B cell (primary cell): ENCODE data around the gene TSSK2. TPM values are rescaled to one million over a fixed set of nuclear protein-coding genes. Genes with fewer than 3 reads are reported as not detected.

Source experiments
- ATAC-seq: fragments of 200-7000 bp; cut with Tn5 transposase; one replicate; pipeline ENCODE4 v1.10.0; 2021; ENCODE audit warnings: low read depth, mild to moderate bottlenecking, moderate number of reproducible peaks, moderate library complexity
- CTCF ChIA-PET: fragments of 350-600 bp; sonication (Branson Sonifier 250); formaldehyde crosslinking; loops from one replicate; lab custom pipeline; 2021; ENCODE audit warnings: antibody characterized with exemption, inconsistent platforms; lab: Charles Lee
- POLR2A ChIA-PET: fragments of 350-600 bp; sonication (Branson Sonifier 250); formaldehyde crosslinking; loops from one replicate; lab custom pipeline; 2021; ENCODE audit warnings: antibody characterized with exemption; lab: Charles Lee
- DNase-seq: peaks from one replicate; pipeline ENCODE4 v3.0.0; 2013
- H2AFZ ChIP-seq: 2 replicates; pipeline ENCODE4 v1.6.1; 2012; ENCODE audit warnings: mild to moderate bottlenecking, low read depth, low read length; ENCODE audit not compliant: insufficient read depth, poor library complexity, severe bottlenecking
- H3K27ac ChIP-seq, 2 donors: 1 replicate in 1 of 2; 2 replicates in 1 of 2; pipeline ENCODE4 v1.5.1; 2012 to 2013; ENCODE audit warnings: low read length in 2 of 2, mild to moderate bottlenecking in 2 of 2, moderate library complexity in 1 of 2
- H3K27me3 ChIP-seq, 4 experiments: fragments of 200-600 bp in 1 of 4; sonication (generic) in 1 of 4; replicated peaks in 1 of 4; 1 replicate in 2 of 4; 2 replicates in 2 of 4; pipeline versions ENCODE4 v1.6.1 to v1.7.0; 2013 to 2016; ENCODE audit warnings: low read length in 3 of 4, mild to moderate bottlenecking in 2 of 4, mixed read lengths in 1 of 4, moderate library complexity in 1 of 4; ENCODE audit not compliant: insufficient read depth in 4 of 4, control insufficient read depth in 3 of 4; ENCODE audit errors: control extremely low read depth in 1 of 4
- H3K36me3 ChIP-seq, 2 experiments: replicated peaks in 1 of 2; 1 replicate in 1 of 2; 2 replicates in 1 of 2; pipeline versions ENCODE4 v1.6.1 to v1.7.1; 2013; ENCODE audit warnings: low read length in 1 of 2; ENCODE audit not compliant: insufficient read depth in 2 of 2, control insufficient read depth in 1 of 2; ENCODE audit errors: control extremely low read depth in 1 of 2, extremely low read depth in 1 of 2
- H3K4me1 ChIP-seq, 2 donors: fragments of 200-600 bp in 1 of 2; sonication (generic) in 1 of 2; 1 replicate in 1 of 2; 2 replicates in 1 of 2; pipeline versions ENCODE4 v1.5.1 to v1.6.1; 2013 to 2017; ENCODE audit warnings: low read length in 2 of 2; ENCODE audit not compliant: control insufficient read depth in 2 of 2, insufficient read depth in 2 of 2
- H3K4me2 ChIP-seq: replicated peaks from 2 replicates; pipeline ENCODE3; 2012; ENCODE audit warnings: mild to moderate bottlenecking, low read depth, low read length; ENCODE audit not compliant: poor library complexity, severe bottlenecking
- H3K4me3 ChIP-seq, 5 experiments: fragments of 200-600 bp in 1 of 5; sonication (generic) in 1 of 5; 1 replicate in 3 of 5; 2 replicates in 2 of 5; pipeline versions ENCODE4 v1.5.1 to v1.7.0; 2011 to 2016; ENCODE audit warnings: low read length in 4 of 5, mild to moderate bottlenecking in 4 of 5, low read depth in 2 of 5, control low read depth in 1 of 5, moderate library complexity in 1 of 5; ENCODE audit not compliant: insufficient read depth in 1 of 5; ENCODE audit errors: control extremely low read depth in 1 of 5, extremely low read depth in 1 of 5
- H3K79me2 ChIP-seq: fragments of 200-600 bp; sonication (generic); one replicate; pipeline ENCODE4 v1.6.0; 2016; ENCODE audit warnings: low read length; ENCODE audit not compliant: control insufficient read depth, insufficient read depth
- H3K9ac ChIP-seq: fragments of 200-600 bp; sonication (generic); 2 replicates; pipeline ENCODE4 v1.6.1; 2017; ENCODE audit warnings: mild to moderate bottlenecking, low read length, moderate library complexity
- H3K9me3 ChIP-seq, 3 donors: one replicate each; pipeline versions ENCODE4 v1.6.1 to v1.7.1; 2013; ENCODE audit warnings: low read length in 2 of 3; ENCODE audit not compliant: control insufficient read depth in 2 of 3, insufficient read depth in 1 of 3; ENCODE audit errors: control extremely low read depth in 1 of 3
- H4K20me1 ChIP-seq: 2 replicates; pipeline ENCODE4 v1.6.0; 2012; ENCODE audit warnings: mild to moderate bottlenecking, low read length; ENCODE audit not compliant: insufficient read depth, control insufficient read depth, poor library complexity, severe bottlenecking
- H3K27ac Mint-ChIP-seq: one replicate; pipeline ENCODE4 v1.8.0; 2021; ENCODE audit warnings: mixed read lengths
- H3K27me3 Mint-ChIP-seq: one replicate; pipeline ENCODE4 v1.8.0; 2021; ENCODE audit warnings: mixed read lengths
- H3K4me1 Mint-ChIP-seq: one replicate; pipeline ENCODE4 v1.8.0; 2021; ENCODE audit warnings: mixed read lengths
- H3K4me3 Mint-ChIP-seq: one replicate; pipeline ENCODE4 v1.8.0; 2021; ENCODE audit warnings: mixed read lengths
- H3K9me3 Mint-ChIP-seq: one replicate; pipeline ENCODE4 v1.8.0; 2022; ENCODE audit warnings: mixed read lengths; ENCODE audit not compliant: insufficient read depth
- CTCF ChIP-seq: fragments of 200-600 bp; IDR thresholded peaks from one replicate; pipeline ENCODE4 v1.8.0; 2022; ENCODE audit warnings: antibody characterized with exemption, mild to moderate bottlenecking
- EZH2 ChIP-seq: IDR thresholded peaks from 2 replicates; pipeline ENCODE4 v1.6.1; 2012; ENCODE audit warnings: borderline replicate concordance, low read depth, mild to moderate bottlenecking, moderate library complexity, low read length; ENCODE audit not compliant: insufficient read depth, poor library complexity, severe bottlenecking
- WGBS: methylation state at CpG from one replicate; pipeline ENCODE4 v1.1.5; 2013; ENCODE audit warnings: missing lambda C conversion rate; ENCODE audit not compliant: insufficient coverage; 5-methylcytosine and 5-hydroxymethylcytosine counted together
- intact Hi-C: fragments of 100-400 bp; cut with micrococcal nuclease; formaldehyde crosslinking; loops from one replicate; pipeline ENCODE4 v1.10.0; 2022
- polyA plus RNA-seq: library from polyadenylated mRNA; depleted of rRNA; stranded (reverse); fragments of >200 nt; gene quantifications from 2 replicates; pipeline ENCODE4 v1.2.3, GENCODE V29; 2012
- total RNA-seq, 2 donors: library from RNA; stranded (reverse); fragments of 120-200 nt in 1 of 2; gene quantifications; 1 replicate in 1 of 2; 2 replicates in 1 of 2; pipeline versions ENCODE4 v1.2.3 to v1.2.4, GENCODE V29; 2013 to 2022

Gene TSSK2
- total and polyA plus RNA-seq, 2 donors (not counting 1 experiment from before 2014, with no cell fraction given): 0.15 TPM; not detected in 1

GRCh38 chr22:19178657-19179496, 47.8 kb downstream of the TSSK2 start, which contains the start of gene SLC25A1:
Gene SLC25A1, minus strand, starts transcription at chr22:19178736. Its CDS starts 63 bp downstream, at chr22:19178673.
- peak within 1 kb of the TSS; percentile 78 for H2AFZ ChIP-seq
- no peaks in the 10 kb centered on the region for H3K27me3 ChIP-seq
- H3K79me2 ChIP-seq: peaks cover 12% of the 10 kb centered on the region
- CTCF ChIA-PET: interaction anchor here (0.6 to 4.4 kb wide), 15 partner anchors 33 to 453 kb away, joined by 3 to 27 read pairs (median 4); partner anchors contain the start of gene ESS2
- H3K9ac ChIP-seq: peak within 1 kb of the TSS; percentile 71
- POLR2A ChIA-PET: interaction anchor here (1.2 to 1.9 kb wide), 5 partner anchors 34 to 268 kb away, joined by 3 to 8 read pairs (median 4); partner anchors contain the start of genes C22orf39, ESS2, HIRA and MRPL40
- peak within 1 kb of the TSS; percentile 82 for H3K4me2 ChIP-seq
- ATAC-seq (peak; percentile 80), DNase-seq (peak; percentile 86)
- peaks cover 0 to 4% of the 10 kb centered on the region in 2 experiments for H3K36me3 ChIP-seq
- H3K4me3 Mint-ChIP-seq: peak within 1 kb of the TSS; percentile 87
- H3K9me3 ChIP-seq: peaks cover 0 to 3% (median 0%) of the 10 kb centered on the region in 3 donors
- H3K4me1 ChIP-seq: peaks cover 20 to 40% of the 10 kb centered on the region in 2 donors
- peak within 1 kb of the TSS in 1 of 2 donors; percentile 58 for H3K27ac ChIP-seq
- no peaks in the 10 kb centered on the region for H3K9me3 Mint-ChIP-seq
- H3K4me1 Mint-ChIP-seq: peaks cover 35% of the 10 kb centered on the region
- peaks cover 29% of the 10 kb centered on the region for H4K20me1 ChIP-seq
- intact Hi-C loops: loop anchor here (1.0 to 2.0 kb wide), 8 partner anchors 35 to 1120 kb away; partner anchors contain the start of genes CDC45, CLTCL1, DGCR2 and ESS2
- H3K27ac Mint-ChIP-seq: peak within 1 kb of the TSS; percentile 89
- peak within 1 kb of the TSS; percentile 18 to 76 (median 66) for H3K4me3 ChIP-seq
- under 1% methylated on average over 84 of the region's 86 CpGs for WGBS
- H3K27me3 Mint-ChIP-seq: no peaks in the 10 kb centered on the region
- TF ChIP-seq CTCF: no peak
- no peak for TF ChIP-seq EZH2
